Suprapubic skin (tissue), 4 donors: ENCODE data around the gene S100A9. TPM values are rescaled to one million over a fixed set of nuclear protein-coding genes. Genes with fewer than 3 reads are reported as not detected.

Experiments used
- DNase-seq, 2 donors: peaks; one replicate each; pipeline ENCODE4 v3.0.0-alpha.2; 2019; ENCODE audit warnings: low spot score in 2 of 2
- H3K27ac ChIP-seq: fragments of 200-600 bp; sonication (generic); one replicate; pipeline ENCODE4 v1.5.1; 2019
- H3K27me3 ChIP-seq: fragments of 200-600 bp; sonication (generic); one replicate; pipeline ENCODE4 v1.5.1; 2019
- H3K36me3 ChIP-seq: fragments of 200-600 bp; sonication (generic); one replicate; pipeline ENCODE4 v1.5.1; 2019
- H3K4me1 ChIP-seq: fragments of 200-600 bp; sonication (generic); one replicate; pipeline ENCODE4 v1.5.1; 2019
- H3K4me3 ChIP-seq: fragments of 200-600 bp; sonication (generic); one replicate; pipeline ENCODE4 v1.5.1; 2019; ENCODE audit warnings: mild to moderate bottlenecking
- H3K9me3 ChIP-seq: fragments of 200-600 bp; sonication (generic); one replicate; pipeline ENCODE4 v1.5.1; 2019
- EP300 ChIP-seq: sonication (generic); formaldehyde crosslinking; IDR thresholded peaks from one replicate; pipeline ENCODE4 v1.6.1; 2017; ENCODE audit warnings: antibody characterized with exemption
- POLR2A ChIP-seq, 2 donors: fragments of 450-650 bp; IDR thresholded peaks; one replicate each; pipeline ENCODE4 v1.6.1; 2017; ENCODE audit warnings: antibody characterized with exemption in 2 of 2, mild to moderate bottlenecking in 2 of 2, moderate library complexity in 2 of 2
- POLR2AphosphoS5 ChIP-seq, 3 donors: sonication (generic); formaldehyde crosslinking; IDR thresholded peaks; one replicate each; pipeline ENCODE4 v1.6.1; 2017; ENCODE audit warnings: antibody characterized with exemption in 3 of 3
- WGBS: methylation state at CpG from one replicate; pipeline ENCODE4 v1.1.5; 2018; 5-methylcytosine and 5-hydroxymethylcytosine counted together
- total RNA-seq, 4 donors: library from RNA; depleted of rRNA; stranded (reverse); fragments of >200 nt; gene quantifications; one replicate each; pipeline ENCODE4 v1.1.0, GENCODE V29; 2016
- TF ChIP-seq, protein P1 (sequence below), 2 donors: fragments of 200-600 bp in 1 of 2; fragments of 450-650 bp in 1 of 2; sonication (generic) in 1 of 2; IDR thresholded peaks; one replicate each; pipeline ENCODE4 v1.5.1; 2016 to 2019; ENCODE audit warnings: antibody characterized with exemption in 2 of 2, mild to moderate bottlenecking in 1 of 2, moderate library complexity in 1 of 2

The S100A9 gene
- total RNA-seq, 4 donors from 2014 or later: 11.0 to 95.4 (median 51.1) TPM

GRCh38 chr1:153364156-153364555, 6.5 kb downstream of the S100A9 start:
- Histone ChIP-seq H3K9me3 (no peaks in the 10 kb centered on the region), H3K27me3 (no peaks in the 10 kb centered on the region), H3K4me3 (no peak overlapping the region), H3K4me1 (peaks cover 37% of the 10 kb centered on the region), H3K36me3 (no peaks in the 10 kb centered on the region), H3K27ac (no peak overlapping the region)
- TF ChIP-seq POLR2AphosphoS5 (IDR thresholded peaks at IDR 0.05) (no peak), EP300 (no peak), POLR2A (IDR thresholded peaks at IDR 0.05) (no peak)
- TF ChIP-seq, protein P1, sequence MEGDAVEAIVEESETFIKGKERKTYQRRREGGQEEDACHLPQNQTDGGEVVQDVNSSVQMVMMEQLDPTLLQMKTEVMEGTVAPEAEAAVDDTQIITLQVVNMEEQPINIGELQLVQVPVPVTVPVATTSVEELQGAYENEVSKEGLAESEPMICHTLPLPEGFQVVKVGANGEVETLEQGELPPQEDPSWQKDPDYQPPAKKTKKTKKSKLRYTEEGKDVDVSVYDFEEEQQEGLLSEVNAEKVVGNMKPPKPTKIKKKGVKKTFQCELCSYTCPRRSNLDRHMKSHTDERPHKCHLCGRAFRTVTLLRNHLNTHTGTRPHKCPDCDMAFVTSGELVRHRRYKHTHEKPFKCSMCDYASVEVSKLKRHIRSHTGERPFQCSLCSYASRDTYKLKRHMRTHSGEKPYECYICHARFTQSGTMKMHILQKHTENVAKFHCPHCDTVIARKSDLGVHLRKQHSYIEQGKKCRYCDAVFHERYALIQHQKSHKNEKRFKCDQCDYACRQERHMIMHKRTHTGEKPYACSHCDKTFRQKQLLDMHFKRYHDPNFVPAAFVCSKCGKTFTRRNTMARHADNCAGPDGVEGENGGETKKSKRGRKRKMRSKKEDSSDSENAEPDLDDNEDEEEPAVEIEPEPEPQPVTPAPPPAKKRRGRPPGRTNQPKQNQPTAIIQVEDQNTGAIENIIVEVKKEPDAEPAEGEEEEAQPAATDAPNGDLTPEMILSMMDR (IDR thresholded peaks at IDR 0.05): no peak
- peak; percentile 22 to 26 for DNase-seq

DNA sequence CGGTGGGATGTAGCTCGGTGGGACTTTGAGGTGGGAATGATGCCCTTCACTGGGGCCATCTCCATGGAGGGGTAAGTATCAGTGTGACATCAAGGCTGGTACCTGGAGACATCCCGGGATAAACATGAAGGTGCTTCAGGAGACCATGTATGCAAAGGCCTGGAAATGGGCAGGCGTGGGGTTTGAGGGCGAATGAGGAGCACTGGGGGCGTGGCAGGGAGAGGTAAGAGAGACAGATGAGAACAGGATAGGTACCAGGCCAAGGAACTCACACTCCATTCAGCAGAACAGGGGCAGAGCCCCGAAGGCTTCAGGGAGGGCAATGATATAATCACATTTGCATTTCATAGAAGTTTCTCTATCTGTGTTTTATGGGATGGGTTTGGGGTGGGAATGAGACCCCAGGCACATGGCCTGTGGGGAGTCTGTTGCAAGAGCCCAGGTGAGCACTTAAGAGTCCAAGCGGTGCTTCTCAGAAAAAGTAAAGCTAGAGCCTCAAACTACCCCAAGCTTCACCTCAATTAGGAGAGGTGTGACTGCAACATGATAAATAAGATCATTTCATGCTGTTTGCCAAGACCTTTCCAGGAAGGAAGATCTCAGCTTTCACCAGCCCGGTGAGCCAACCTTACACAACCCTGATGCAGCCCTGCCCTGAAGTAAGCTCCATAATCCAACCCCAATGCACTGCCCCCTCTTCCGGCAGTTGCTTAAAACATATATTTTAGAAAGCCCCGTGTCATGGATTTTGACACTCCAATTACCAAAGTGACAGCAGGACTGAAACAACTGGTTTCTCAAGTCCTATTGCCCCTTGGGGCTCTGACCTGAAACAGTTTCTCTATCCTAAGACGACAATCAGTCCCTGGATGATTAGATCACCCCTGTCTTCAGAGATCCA, 7.4 kb downstream of the S100A9 start:
- Histone ChIP-seq H3K4me1 (peaks cover 36% of the 10 kb centered on the region), H3K27me3 (no peaks in the 10 kb centered on the region), H3K27ac (no peak overlapping the region), H3K9me3 (no peaks in the 10 kb centered on the region), H3K4me3 (no peak overlapping the region), H3K36me3 (no peaks in the 10 kb centered on the region)
- TF ChIP-seq EP300: no peak
- TF ChIP-seq, protein P1 (IDR thresholded peaks at IDR 0.05): no peak
- TF ChIP-seq POLR2A (IDR thresholded peaks at IDR 0.05): no peak
- no peak for TF ChIP-seq POLR2AphosphoS5 (IDR thresholded peaks at IDR 0.05)
- 56% methylated on average over 12 of the region's 12 CpGs for WGBS
- peak; percentile 52 to 55 for DNase-seq

DNA sequence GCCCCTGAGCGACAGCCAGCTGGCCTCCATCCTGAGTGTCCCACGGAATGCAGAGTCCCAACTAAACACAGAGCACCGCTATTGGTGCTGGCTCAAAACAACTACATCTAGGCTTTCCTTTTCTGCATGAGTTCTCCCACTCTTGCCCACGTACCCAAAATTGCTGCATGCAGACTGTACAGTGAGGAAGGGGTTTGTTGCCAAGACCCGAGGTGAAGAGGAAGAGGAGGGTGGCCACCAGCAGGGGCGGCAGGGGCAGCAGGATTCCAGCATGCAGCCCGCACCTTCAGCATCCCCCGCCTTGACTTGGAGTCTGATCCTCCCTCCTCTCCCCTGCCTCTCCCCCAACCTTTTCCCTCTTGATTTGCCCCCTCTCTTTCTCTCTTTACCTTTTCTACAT, 8.0 kb downstream of the S100A9 start:
- no peak overlapping the region for H3K27ac ChIP-seq
- no peaks in the 10 kb centered on the region for H3K9me3 ChIP-seq
- no peak overlapping the region for H3K4me3 ChIP-seq
- TF ChIP-seq, protein P1 (IDR thresholded peaks at IDR 0.05): no peak
- TF ChIP-seq EP300 (no peak), POLR2A (IDR thresholded peaks at IDR 0.05) (no peak), POLR2AphosphoS5 (IDR thresholded peaks at IDR 0.05) (no peak)
- DNase-seq: peak; percentile 31 to 35
- peaks cover 32% of the 10 kb centered on the region for H3K4me1 ChIP-seq
- 49% methylated on average over 8 of the region's 8 CpGs for WGBS
- H3K36me3 ChIP-seq: no peaks in the 10 kb centered on the region
- H3K27me3 ChIP-seq: no peaks in the 10 kb centered on the region

DNA sequence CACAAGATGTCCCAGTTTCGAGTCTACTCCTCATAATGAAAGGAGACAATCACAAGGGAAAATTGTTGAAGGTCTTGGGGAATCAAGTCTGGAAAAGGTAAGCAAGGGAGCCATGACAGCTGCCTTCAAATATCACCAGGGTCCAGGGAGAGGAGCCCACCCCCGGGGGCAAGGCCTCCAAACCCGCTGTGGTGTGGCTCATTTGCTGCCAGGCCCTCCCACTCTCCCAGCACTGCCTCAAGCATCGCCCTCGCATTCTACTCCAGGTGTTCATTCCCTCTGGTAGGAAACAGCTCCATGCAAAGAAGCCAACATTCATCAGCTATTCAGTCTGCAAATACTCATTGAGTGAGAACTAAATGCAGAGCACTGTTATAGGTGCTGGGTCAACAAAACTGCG, 8.6 kb downstream of the S100A9 start:
- 75% methylated on average over 6 of the region's 6 CpGs for WGBS
- Histone ChIP-seq H3K4me3 (no peak overlapping the region), H3K27ac (no peak overlapping the region), H3K9me3 (no peaks in the 10 kb centered on the region), H3K36me3 (no peaks in the 10 kb centered on the region), H3K4me1 (peaks cover 32% of the 10 kb centered on the region), H3K27me3 (no peaks in the 10 kb centered on the region)
- DNase-seq: peak; percentile 46 to 50
- TF ChIP-seq EP300 (no peak), POLR2A (IDR thresholded peaks at IDR 0.05) (no peak), POLR2AphosphoS5 (IDR thresholded peaks at IDR 0.05) (no peak)
- TF ChIP-seq, protein P1 (IDR thresholded peaks at IDR 0.05): no peak

DNA sequence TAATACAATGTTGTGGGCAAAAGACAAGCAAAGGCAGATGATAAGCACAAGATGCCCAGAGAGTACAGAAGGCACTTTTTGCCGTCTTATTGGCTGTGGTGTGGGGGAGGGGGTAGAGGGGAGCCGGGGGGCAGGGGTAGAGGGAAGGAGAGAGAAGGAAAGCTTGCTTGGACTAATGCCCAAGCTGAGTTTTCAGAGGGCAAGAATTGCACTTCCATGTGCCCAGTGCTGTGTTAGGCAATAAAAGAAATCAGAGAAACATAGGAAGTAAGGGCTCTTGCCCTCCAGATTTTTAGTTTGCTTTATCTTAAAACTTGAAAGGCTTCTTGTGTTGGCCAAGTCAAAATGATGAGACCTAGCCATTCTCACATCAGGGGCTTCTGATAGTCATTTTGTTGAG, 9.4 kb downstream of the S100A9 start:
- Histone ChIP-seq H3K9me3 (no peaks in the 10 kb centered on the region), H3K4me1 (peaks cover 32% of the 10 kb centered on the region), H3K27ac (no peak overlapping the region), H3K4me3 (no peak overlapping the region), H3K27me3 (no peaks in the 10 kb centered on the region), H3K36me3 (no peaks in the 10 kb centered on the region)
- WGBS: 75% methylated on average over 2 of the region's 2 CpGs
- TF ChIP-seq, protein P1 (IDR thresholded peaks at IDR 0.05): no peak
- TF ChIP-seq EP300: no peak
- no peak for TF ChIP-seq POLR2AphosphoS5 (IDR thresholded peaks at IDR 0.05)
- TF ChIP-seq POLR2A (IDR thresholded peaks at IDR 0.05): no peak
- no peak for DNase-seq
